GM10266 (cell line): ENCODE results near the gene UBR2.

Experiments
- DNase-seq: peaks from one replicate; pipeline ENCODE4 v3.0.0; 2012; ENCODE audit errors: extremely low spot score
- TF ChIP-seq, protein P1 (sequence below): IDR thresholded peaks from 2 replicates; pipeline ENCODE4 v1.5.1; 2012; ENCODE audit warnings: mild to moderate bottlenecking, low read depth; ENCODE audit not compliant: control insufficient read depth, insufficient read depth; ENCODE audit errors: missing control alignments

UBR2 gene

DNA sequence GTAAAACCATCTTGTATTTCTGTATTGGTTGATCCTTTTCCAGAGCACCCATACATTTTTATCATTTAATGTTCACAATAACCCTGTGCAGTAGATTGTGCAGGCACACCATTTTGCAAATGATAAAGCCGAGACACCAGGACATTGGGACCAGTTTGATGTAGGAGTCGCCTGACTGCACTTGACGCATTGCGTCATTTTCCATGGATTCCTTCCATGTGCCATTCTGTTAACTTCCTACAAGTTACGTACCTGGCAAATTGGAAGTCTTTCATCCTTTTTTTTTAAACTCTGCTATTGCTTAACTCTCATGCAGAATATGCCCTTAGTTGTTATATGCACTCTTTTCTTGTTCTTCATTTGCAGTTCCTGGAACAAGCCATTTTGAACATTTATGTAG is 115.5 kb downstream of the UBR2 start:
- no peak for DNase-seq
- TF ChIP-seq, protein P1, sequence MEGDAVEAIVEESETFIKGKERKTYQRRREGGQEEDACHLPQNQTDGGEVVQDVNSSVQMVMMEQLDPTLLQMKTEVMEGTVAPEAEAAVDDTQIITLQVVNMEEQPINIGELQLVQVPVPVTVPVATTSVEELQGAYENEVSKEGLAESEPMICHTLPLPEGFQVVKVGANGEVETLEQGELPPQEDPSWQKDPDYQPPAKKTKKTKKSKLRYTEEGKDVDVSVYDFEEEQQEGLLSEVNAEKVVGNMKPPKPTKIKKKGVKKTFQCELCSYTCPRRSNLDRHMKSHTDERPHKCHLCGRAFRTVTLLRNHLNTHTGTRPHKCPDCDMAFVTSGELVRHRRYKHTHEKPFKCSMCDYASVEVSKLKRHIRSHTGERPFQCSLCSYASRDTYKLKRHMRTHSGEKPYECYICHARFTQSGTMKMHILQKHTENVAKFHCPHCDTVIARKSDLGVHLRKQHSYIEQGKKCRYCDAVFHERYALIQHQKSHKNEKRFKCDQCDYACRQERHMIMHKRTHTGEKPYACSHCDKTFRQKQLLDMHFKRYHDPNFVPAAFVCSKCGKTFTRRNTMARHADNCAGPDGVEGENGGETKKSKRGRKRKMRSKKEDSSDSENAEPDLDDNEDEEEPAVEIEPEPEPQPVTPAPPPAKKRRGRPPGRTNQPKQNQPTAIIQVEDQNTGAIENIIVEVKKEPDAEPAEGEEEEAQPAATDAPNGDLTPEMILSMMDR: no peak

DNA sequence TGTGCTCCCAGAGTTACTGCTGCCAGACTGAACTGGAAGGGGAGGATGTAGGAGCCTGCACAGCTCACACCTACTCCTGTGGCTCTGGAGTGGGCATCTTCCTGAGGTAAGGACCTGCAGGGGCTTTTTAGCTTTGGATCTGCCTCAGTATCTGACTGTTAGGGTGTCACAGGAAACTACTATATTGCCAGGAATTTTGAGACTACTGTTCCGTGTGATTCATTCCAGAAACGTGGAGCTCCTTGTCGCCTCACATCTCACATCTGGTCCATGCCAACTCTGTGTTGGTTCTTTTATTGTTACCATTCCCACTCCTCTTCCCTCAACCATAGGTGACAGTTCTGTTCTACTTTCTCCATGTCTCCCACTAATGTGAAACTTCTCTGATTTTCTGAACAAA is 124.5 kb downstream of the UBR2 start:
- no peak for DNase-seq
- TF ChIP-seq, protein P1: no peak

DNA sequence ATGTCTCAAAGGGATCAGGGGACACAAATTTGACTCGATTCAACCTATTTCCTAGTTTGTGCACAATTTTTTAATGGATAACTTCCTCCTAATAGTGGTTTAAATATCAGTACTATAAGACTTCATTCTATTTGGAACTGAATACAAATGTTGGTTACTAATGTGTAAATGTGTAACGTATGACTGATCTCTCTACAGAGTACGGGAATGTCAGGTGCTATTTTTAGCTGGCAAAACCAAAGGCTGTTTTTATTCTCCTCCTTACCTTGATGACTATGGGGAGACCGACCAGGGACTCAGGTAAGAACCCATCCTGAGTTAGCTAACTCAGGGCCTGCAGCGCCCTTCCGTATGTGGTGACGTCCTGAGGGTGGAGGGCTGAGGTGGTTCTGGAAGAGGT is 125.5 kb downstream of the UBR2 start:
- TF ChIP-seq, protein P1: no peak
- no peak for DNase-seq

DNA sequence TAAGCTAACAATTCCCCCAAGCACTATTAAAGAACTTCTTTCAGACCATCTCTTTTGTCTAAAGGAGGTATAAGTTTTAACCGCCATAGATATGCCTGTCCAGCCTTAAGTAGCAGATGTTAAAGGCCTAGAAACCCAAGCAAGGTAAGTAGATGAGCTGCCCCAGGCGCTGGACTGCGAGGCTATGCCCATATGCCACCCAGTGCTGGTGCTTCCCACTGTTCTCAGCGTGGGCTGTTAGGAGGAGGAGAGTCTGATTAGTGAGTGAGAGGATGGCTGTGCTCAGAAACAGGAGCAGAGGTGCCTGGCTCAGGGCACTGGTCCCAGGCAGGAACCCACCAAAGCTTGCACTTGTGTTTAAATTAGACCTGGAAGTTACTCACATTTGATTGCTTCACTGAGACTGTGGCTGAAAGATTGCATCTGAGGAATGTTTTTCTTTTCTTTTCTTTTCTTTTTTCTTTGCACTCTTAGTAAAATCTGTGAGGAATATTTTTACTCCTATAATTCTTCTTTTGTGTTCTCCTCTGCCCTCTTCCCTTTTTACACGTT is 126.4 kb downstream of the UBR2 start:
- TF ChIP-seq, protein P1: no peak
- DNase-seq: no peak

DNA sequence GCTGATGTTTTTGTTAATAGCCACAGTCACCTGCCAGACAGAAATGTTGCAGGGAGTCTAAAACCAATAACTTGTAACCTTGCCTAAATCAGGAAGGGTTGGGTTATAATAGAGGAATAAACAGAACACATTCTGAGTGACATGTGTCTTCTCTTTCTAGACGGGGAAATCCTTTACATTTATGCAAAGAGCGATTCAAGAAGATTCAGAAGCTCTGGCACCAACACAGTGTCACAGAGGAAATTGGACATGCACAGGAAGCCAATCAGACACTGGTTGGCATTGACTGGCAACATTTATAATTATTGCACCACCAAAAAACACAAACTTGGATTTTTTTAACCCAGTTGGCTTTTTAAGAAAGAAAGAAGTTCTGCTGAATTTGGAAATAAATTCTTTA is 127.0 kb downstream of the UBR2 start:
- TF ChIP-seq, protein P1: no peak
- DNase-seq: no peak

DNA sequence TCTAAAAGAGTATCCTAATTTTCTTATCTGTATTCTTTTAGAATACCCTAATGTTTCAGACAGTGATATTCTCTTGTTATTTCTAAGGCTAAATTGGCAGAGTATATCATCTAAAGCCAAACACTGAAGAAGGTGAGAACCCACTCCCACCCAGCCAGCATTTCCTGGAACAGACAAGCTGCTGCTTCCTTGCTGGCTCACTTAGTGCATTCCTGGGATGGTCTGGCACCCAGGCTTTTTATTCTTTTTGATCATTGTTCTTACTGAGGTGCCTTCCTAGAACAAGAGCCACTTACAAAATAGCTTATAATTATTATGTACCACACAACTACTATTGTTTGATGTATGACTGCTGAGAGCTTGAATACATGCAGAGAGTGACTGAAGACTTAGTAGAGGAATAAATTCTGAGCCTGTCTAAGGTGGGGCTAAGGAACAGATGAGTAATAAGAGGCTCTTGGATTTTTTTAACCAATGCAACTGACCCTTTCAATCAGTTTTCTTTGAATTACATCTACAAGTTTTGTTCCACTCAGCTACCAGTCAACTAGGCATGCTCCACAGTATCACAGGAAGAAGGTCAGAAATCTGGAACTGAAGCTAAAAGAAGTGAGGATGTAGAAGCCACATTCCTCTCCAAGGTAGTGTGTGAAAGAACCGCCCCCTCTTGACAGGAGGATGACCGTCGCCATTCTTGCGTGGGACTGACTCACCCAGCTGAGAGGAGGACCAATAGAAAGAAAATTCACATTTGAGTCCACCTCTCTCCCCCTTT is 128.5 kb downstream of the UBR2 start:
- DNase-seq: no peak
- TF ChIP-seq, protein P1: no peak

DNA sequence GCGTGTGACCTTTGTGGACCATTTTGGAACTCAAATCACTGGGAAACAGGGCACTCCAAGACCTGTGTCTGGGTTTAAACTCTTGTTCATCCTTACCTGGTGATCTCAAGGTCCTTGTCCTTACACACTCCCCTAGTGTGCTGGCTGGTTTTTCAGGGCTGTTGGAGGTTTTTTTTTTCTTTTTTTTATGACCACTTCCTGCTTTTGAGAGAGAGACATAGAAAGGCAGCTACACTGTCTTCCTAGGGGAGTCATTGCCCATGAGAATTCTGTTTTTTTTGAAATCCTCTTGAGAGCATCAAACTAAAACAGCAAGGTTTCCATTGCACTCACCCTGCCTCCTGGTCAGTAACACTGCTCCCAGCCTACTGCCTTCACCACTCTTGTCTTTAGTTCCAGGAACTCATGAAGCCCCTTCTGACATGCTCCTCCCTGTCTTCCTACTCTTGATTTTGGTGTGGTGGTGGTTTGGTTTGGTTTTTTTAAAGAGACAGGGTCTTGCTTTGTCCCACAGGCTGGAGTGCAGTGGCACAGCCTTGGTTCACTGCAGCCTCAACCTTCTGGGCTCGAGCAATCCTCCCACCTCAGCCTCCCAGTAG is 130.0 kb downstream of the UBR2 start:
- DNase-seq: no peak
- TF ChIP-seq, protein P1: no peak
